ENCODE data around the gene ZNF619. TPM values are rescaled to one million over a fixed set of nuclear protein-coding genes. Genes with fewer than 3 reads are reported as not detected.

Gene ZNF619
- total RNA-seq = 10 to 100 TPM in 1 of 4 donors, 1 to 10 TPM in 3; 8.2 to 10.2 (median 9.7) TPM

DNA sequence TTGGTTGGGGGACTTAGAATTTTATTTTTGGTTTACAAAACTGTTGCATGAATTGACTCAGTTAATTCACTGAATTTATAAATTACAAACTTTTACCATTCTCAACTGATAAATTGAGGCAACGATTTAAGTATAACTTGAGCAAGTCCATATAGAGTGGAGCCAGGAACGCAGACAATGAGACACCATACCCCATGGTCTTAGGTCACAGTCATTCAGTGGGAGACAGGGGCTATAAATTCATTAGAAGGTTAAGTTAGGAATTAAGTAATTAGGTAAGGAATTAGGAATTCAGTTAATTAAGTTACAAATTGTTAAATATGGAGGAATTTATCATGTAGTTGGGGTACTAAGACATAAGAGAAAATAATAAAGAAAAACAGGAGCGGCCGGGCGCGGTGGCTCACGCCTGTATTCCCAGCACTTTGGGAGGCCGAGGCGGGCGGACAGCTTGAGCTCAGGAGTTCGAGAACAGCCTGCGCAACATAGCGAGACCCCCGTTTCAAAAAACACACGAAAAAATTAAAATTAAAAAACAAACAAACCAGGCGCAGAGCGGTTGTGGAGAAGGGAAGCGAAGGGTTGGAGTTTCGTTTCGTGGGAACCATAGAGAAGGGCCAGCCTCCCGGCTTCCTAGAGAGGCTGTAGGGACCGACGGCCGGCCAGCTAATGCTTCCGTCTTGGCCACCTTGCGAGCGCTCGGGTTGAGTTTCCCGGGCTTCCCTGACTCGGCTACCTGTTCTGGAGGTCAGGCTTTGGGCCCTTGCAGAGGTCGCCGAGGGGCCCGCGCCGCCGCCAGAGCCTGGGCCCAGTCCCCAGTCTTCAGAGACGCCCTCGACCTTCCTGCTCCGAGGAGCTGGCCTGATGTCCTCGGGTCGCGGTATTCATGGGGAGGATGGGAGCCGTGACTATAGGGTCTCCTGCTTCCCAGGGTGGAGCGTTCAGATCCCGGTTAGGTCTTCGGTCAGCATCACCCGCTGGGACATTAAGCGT lies at the start of gene ZNF619:
TSS of gene ZNF619 (plus strand) at position 645 of the 993 bp plus-strand sequence. CDS start 858 bp downstream, outside the sequence.
- WGBS, 2 donors = 15 to 19% methylated on average over 37 to 38 of the region's 48 CpGs
- peak; percentile 64 to 71 for DNase-seq
- intact Hi-C loops (cut with DNase I) = no loop called here
- Histone ChIP-seq H3K4me1 (peaks cover 6% of the 10 kb centered on the region in 2 donors), H3K36me3 (peaks cover 0 to 2% of the 10 kb centered on the region in 2 donors), H3K27ac (peak within 1 kb of the TSS in 2 of 3 donors; percentile 48 to 51), H3K27me3 (no peaks in the 10 kb centered on the region), H3K9me3 (no peaks in the 10 kb centered on the region), H3K4me3 (replicated peaks in 1 of 3) (peak within 1 kb of the TSS; percentile 83 to 91 (median 84))
- TF ChIP-seq POLR2A (IDR thresholded peaks at IDR 0.05) = peak in 1 of 2 donors; percentile 13
- TF ChIP-seq, protein P1, sequence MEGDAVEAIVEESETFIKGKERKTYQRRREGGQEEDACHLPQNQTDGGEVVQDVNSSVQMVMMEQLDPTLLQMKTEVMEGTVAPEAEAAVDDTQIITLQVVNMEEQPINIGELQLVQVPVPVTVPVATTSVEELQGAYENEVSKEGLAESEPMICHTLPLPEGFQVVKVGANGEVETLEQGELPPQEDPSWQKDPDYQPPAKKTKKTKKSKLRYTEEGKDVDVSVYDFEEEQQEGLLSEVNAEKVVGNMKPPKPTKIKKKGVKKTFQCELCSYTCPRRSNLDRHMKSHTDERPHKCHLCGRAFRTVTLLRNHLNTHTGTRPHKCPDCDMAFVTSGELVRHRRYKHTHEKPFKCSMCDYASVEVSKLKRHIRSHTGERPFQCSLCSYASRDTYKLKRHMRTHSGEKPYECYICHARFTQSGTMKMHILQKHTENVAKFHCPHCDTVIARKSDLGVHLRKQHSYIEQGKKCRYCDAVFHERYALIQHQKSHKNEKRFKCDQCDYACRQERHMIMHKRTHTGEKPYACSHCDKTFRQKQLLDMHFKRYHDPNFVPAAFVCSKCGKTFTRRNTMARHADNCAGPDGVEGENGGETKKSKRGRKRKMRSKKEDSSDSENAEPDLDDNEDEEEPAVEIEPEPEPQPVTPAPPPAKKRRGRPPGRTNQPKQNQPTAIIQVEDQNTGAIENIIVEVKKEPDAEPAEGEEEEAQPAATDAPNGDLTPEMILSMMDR (IDR thresholded peaks at IDR 0.05) = no peak

DNA sequence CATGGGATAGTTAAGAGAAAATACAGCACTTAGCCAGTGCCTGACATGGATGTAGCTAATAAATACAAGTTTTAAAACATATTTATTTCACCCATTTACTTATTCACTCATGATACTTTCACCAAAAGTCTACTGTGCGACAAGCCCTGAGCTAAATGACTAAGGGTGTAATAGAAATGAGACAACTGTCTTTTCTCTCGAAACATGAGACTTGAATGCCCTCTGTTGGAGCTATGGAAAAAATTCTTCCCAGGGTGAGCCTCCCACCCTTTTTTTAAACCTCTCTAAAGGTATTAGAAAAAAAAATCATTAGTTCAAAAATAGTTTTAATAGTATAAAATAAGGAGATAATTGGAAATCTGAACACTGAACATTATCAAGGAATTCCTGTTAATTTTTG lies 44.1 kb upstream of the ZNF619 start:
- Histone ChIP-seq H3K36me3 (no peaks in the 10 kb centered on the region), H3K4me1 (no peaks in the 10 kb centered on the region), H3K27me3 (no peaks in the 10 kb centered on the region), H3K9me3 (no peaks in the 10 kb centered on the region), H3K4me3 (replicated peaks in 1 of 3) (no peak overlapping the region), H3K27ac (no peak overlapping the region)
- intact Hi-C loops (cut with DNase I) = no loop called here
- WGBS, 2 donors = 84 to 87% methylated on average over 2 of the region's 2 CpGs
- no peak for DNase-seq
- TF ChIP-seq, protein P1 (IDR thresholded peaks at IDR 0.05) = no peak
- no peak for TF ChIP-seq POLR2A (IDR thresholded peaks at IDR 0.05)

DNA sequence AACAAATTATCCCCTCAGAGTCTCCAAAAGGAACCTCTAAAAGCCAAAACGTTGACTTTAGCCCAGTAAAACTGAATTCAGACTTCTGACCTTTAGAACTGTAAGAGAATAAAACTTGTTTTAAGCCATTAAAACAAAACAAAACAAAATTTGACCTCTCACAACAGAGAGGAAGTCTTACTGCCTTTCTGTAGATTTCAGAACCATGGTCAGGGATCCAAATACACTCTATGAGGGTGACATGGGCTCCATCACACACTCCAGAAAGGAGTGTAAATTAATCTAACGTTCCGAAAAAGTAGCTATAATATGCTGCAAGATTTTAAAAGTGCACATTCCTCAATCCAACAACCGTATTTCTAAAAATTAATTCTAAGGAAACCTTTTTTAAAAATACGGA lies 39.0 kb upstream of the ZNF619 start:
- DNase-seq = no peak
- H3K36me3 ChIP-seq = no peaks in the 10 kb centered on the region
- WGBS, 2 donors = 73 to 74% methylated on average over 5 of the region's 5 CpGs
- H3K27me3 ChIP-seq = no peaks in the 10 kb centered on the region
- intact Hi-C loops (cut with DNase I) = no loop called here
- H3K27ac ChIP-seq = no peak overlapping the region
- H3K9me3 ChIP-seq = no peaks in the 10 kb centered on the region
- no peak for TF ChIP-seq POLR2A (IDR thresholded peaks at IDR 0.05)
- TF ChIP-seq, protein P1 (IDR thresholded peaks at IDR 0.05) = no peak
- no peaks in the 10 kb centered on the region for H3K4me1 ChIP-seq
- H3K4me3 ChIP-seq (replicated peaks in 1 of 3) = no peak overlapping the region

DNA sequence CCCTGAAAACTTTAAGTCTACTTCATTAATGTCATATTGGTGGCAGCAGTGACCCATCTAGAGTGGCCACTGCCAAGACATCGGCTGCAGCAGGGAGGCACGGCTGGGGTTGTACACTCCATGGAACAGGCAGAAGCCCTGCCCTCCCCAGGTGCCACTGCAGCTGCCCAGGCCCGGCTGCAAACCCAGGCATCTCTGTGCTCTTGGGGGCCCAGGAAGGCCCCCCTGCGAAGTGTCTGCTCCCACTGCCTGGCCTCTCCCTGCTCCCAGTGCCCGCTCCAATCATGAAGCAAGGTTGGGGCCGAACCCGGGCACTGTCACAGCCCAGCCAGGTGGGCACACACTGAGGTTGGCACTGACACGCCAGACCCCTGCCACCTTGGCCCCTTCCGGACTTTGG lies 31.9 kb upstream of the ZNF619 start:
- H3K4me1 ChIP-seq = no peaks in the 10 kb centered on the region
- H3K9me3 ChIP-seq = no peaks in the 10 kb centered on the region
- no peak overlapping the region for H3K4me3 ChIP-seq (replicated peaks in 1 of 3)
- no peak overlapping the region for H3K27ac ChIP-seq
- no peak for DNase-seq
- H3K27me3 ChIP-seq = no peaks in the 10 kb centered on the region
- intact Hi-C loops (cut with DNase I) = no loop called here
- 91 to 93% methylated on average over 6 to 8 of the region's 9 CpGs for WGBS, 2 donors
- H3K36me3 ChIP-seq = no peaks in the 10 kb centered on the region
- TF ChIP-seq, protein P1 (IDR thresholded peaks at IDR 0.05) = no peak
- no peak for TF ChIP-seq POLR2A (IDR thresholded peaks at IDR 0.05)

DNA sequence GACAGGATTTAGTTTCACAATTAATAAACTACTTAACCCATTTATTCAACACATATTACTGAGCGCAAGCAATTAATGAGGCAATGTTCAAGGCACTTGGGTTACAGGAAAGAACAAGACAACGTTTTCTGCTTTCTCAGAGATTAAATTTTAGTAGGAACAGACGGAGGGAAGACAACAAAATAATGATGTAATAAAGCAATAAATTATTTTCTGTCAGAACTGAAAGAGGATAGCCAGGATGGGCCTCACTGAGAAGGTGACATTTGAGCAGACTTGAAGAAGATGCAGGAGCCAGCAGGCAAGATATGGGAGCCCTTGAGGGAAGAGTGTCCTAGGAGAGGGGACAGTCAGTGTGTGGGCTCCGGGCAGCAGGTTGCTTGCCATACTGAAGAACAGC lies 31.0 kb upstream of the ZNF619 start:
- no peaks in the 10 kb centered on the region for H3K36me3 ChIP-seq
- no peak for DNase-seq
- no peaks in the 10 kb centered on the region for H3K27me3 ChIP-seq
- WGBS, 2 donors = 78 to 79% methylated on average over 4 of the region's 4 CpGs
- intact Hi-C loops (cut with DNase I) = no loop called here
- no peaks in the 10 kb centered on the region for H3K9me3 ChIP-seq
- H3K4me3 ChIP-seq (replicated peaks in 1 of 3) = no peak overlapping the region
- H3K27ac ChIP-seq = no peak overlapping the region
- TF ChIP-seq, protein P1 (IDR thresholded peaks at IDR 0.05) = no peak
- TF ChIP-seq POLR2A (IDR thresholded peaks at IDR 0.05) = no peak
- H3K4me1 ChIP-seq = no peaks in the 10 kb centered on the region

Measured in thyroid gland (tissue), 4 donors.